GM19438 (cell line): ENCODE measurements around the gene PIP5K1C.
"Not testable (repeated sequence)": the region's sequence is repeated elsewhere in the genome, so short reads cannot be mapped to it uniquely, and the experiment has no call there.

Experiments
- ATAC-seq: cut with Tn5 transposase; IDR thresholded peaks from one replicate; pipeline ENCODE4 v1.9.1; 2021; ENCODE audit warnings: low read depth; ENCODE audit not compliant: unreplicated experiment

Gene PIP5K1C

GRCh38 chr19:3632739-3633558 lies 67.3 kb downstream of the PIP5K1C start:
- no peak for ATAC-seq

GRCh38 chr19:3632098-3632497 lies 68.2 kb downstream of the PIP5K1C start:
- ATAC-seq = no peak

- no peak for ATAC-seq
These were observed 69.0 kb downstream of the PIP5K1C start for GRCh38 chr19:3631053-3631861.

GRCh38 chr19:3628766-3629165 lies 71.5 kb downstream of the PIP5K1C start:
- ATAC-seq = not testable (repeated sequence)

GRCh38 chr19:3627351-3627723 lies 72.9 kb downstream of the PIP5K1C start:
- no peak for ATAC-seq

GRCh38 chr19:3626473-3627350 lies 73.6 kb downstream of the PIP5K1C start, which contains the start of gene CACTIN:
Gene CACTIN (minus strand): TSS chr19:3626790. CDS start chr19:3626762, 28 bp downstream.
- peak; percentile 70 for ATAC-seq

- ATAC-seq = peak; percentile 11
These were observed 74.2 kb downstream of the PIP5K1C start for GRCh38 chr19:3625996-3626472.

GRCh38 chr19:3623716-3624115 lies 76.6 kb downstream of the PIP5K1C start:
- ATAC-seq = no peak

- no peak for ATAC-seq
These were observed 78.0 kb downstream of the PIP5K1C start for GRCh38 chr19:3622224-3622623.

- no peak for ATAC-seq
These were observed 78.6 kb downstream of the PIP5K1C start for GRCh38 chr19:3621689-3622088.

GRCh38 chr19:3620817-3621547 lies 79.3 kb downstream of the PIP5K1C start:
- no peak for ATAC-seq

GRCh38 chr19:3620145-3620816 lies 80.0 kb downstream of the PIP5K1C start:
- ATAC-seq = no peak

- ATAC-seq = no peak
These were observed 80.6 kb downstream of the PIP5K1C start for GRCh38 chr19:3619631-3620012.

- no peak for ATAC-seq
These were observed 81.2 kb downstream of the PIP5K1C start for GRCh38 chr19:3618811-3619630.

GRCh38 chr19:3618144-3618810 lies 82.0 kb downstream of the PIP5K1C start:
- ATAC-seq = no peak

- ATAC-seq = no peak
These were observed 82.8 kb downstream of the PIP5K1C start for GRCh38 chr19:3617463-3617862.

- no peak for ATAC-seq
These were observed 84.6 kb downstream of the PIP5K1C start for GRCh38 chr19:3615524-3616135.
